Skeletal muscle tissue (tissue), 4 donors: ENCODE data around the gene E2F1. TPM values are rescaled to one million over a fixed set of nuclear protein-coding genes. Genes with fewer than 3 reads are reported as not detected.

Experiments used
- H3K27ac ChIP-seq: one replicate; pipeline ENCODE4 v1.7.0; 2013; ENCODE audit warnings: mild to moderate bottlenecking, low read depth, low read length, inconsistent platforms
- H3K27me3 ChIP-seq, 3 donors: one replicate each; pipeline ENCODE4 v1.7.0; 2013; ENCODE audit warnings: low read length in 3 of 3; ENCODE audit not compliant: control insufficient read depth in 3 of 3, insufficient read depth in 3 of 3
- H3K36me3 ChIP-seq, 3 donors: one replicate each; pipeline ENCODE4 v1.7.0; 2013; ENCODE audit warnings: low read length in 3 of 3; ENCODE audit not compliant: control insufficient read depth in 3 of 3, insufficient read depth in 3 of 3
- H3K4me1 ChIP-seq, 3 donors: one replicate each; pipeline ENCODE4 v1.7.0; 2013; ENCODE audit warnings: low read length in 3 of 3, mild to moderate bottlenecking in 3 of 3; ENCODE audit not compliant: control insufficient read depth in 3 of 3, insufficient read depth in 3 of 3
- H3K4me3 ChIP-seq, 3 donors: one replicate each; pipeline ENCODE4 v1.7.0; 2013; ENCODE audit warnings: low read length in 3 of 3
- H3K9ac ChIP-seq, 3 donors: one replicate each; pipeline ENCODE4 v1.7.0; 2013; ENCODE audit warnings: low read length in 3 of 3, mild to moderate bottlenecking in 3 of 3, moderate library complexity in 2 of 3, low read depth in 1 of 3
- H3K9me3 ChIP-seq, 3 donors: one replicate each; pipeline ENCODE4 v1.7.0; 2013; ENCODE audit warnings: low read length in 3 of 3; ENCODE audit not compliant: control insufficient read depth in 3 of 3
- total RNA-seq: library from RNA; depleted of rRNA; stranded (reverse); fragments of >200 nt; gene quantifications from one replicate; pipeline ENCODE4 v1.2.3, GENCODE V29; 2014
- donor health status: Osteomylitis.

The E2F1 gene
- total RNA-seq, 1 donor from 2014 or later: 5.2 TPM

DNA sequence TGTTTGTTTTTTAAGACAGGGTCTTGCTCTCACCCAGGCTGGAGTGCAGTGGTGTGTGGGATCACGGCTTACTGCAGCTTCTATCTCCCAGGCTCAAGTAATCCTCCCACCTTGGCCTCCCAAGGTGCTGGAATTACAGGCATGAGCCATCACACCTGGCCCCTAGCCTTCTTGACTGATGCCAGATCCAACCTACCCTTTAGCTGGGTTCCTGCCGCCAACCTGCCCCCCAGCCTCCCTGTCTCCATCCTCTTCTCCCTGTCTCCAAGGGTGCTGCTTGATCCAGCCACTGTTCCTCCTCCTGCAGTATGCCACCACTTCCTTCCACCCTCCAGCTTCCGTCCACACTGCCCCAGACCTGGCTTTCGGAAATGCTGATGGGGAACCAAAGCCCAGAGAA, 27.3 kb downstream of the E2F1 start:
- no peaks in the 10 kb centered on the region for H3K9me3 ChIP-seq
- H3K27ac ChIP-seq: no peak overlapping the region
- H3K4me3 ChIP-seq: no peak overlapping the region

GRCh38 chr20:33658510-33658909, 27.7 kb downstream of the E2F1 start:
- H3K27ac ChIP-seq: no peak overlapping the region
- no peaks in the 10 kb centered on the region for H3K27me3 ChIP-seq
- H3K9me3 ChIP-seq: no peaks in the 10 kb centered on the region
- H3K4me1 ChIP-seq: peaks cover 8 to 17% (median 14%) of the 10 kb centered on the region in 3 donors
- H3K4me3 ChIP-seq: no peak overlapping the region
- H3K9ac ChIP-seq: no peak overlapping the region
- H3K36me3 ChIP-seq: peaks cover 35 to 38% (median 37%) of the 10 kb centered on the region in 3 donors

More for the DNA sequence above, 27.3 kb downstream of the E2F1 start:
- Histone ChIP-seq H3K36me3 (peaks cover 35 to 38% (median 37%) of the 10 kb centered on the region in 3 donors), H3K9ac (no peak overlapping the region), H3K27me3 (no peaks in the 10 kb centered on the region), H3K4me1 (peaks cover 8 to 16% (median 12%) of the 10 kb centered on the region in 3 donors)

GRCh38 chr20:33657704-33658095, 28.5 kb downstream of the E2F1 start:
- Histone ChIP-seq H3K4me1 (peaks cover 9 to 14% (median 12%) of the 10 kb centered on the region in 3 donors), H3K9ac (no peak overlapping the region), H3K36me3 (peaks cover 35 to 38% (median 37%) of the 10 kb centered on the region in 3 donors), H3K9me3 (no peaks in the 10 kb centered on the region), H3K27me3 (no peaks in the 10 kb centered on the region), H3K4me3 (no peak overlapping the region), H3K27ac (no peak overlapping the region)

- no peaks in the 10 kb centered on the region for H3K9me3 ChIP-seq
- no peak overlapping the region for H3K27ac ChIP-seq
- peaks cover 9 to 13% (median 12%) of the 10 kb centered on the region in 3 donors for H3K4me1 ChIP-seq
- H3K9ac ChIP-seq: no peak overlapping the region
- peaks cover 35 to 38% (median 37%) of the 10 kb centered on the region in 3 donors for H3K36me3 ChIP-seq
- no peaks in the 10 kb centered on the region for H3K27me3 ChIP-seq
- H3K4me3 ChIP-seq: no peak overlapping the region
Measured at GRCh38 chr20:33656783-33657703, 29.1 kb downstream of the E2F1 start.

DNA sequence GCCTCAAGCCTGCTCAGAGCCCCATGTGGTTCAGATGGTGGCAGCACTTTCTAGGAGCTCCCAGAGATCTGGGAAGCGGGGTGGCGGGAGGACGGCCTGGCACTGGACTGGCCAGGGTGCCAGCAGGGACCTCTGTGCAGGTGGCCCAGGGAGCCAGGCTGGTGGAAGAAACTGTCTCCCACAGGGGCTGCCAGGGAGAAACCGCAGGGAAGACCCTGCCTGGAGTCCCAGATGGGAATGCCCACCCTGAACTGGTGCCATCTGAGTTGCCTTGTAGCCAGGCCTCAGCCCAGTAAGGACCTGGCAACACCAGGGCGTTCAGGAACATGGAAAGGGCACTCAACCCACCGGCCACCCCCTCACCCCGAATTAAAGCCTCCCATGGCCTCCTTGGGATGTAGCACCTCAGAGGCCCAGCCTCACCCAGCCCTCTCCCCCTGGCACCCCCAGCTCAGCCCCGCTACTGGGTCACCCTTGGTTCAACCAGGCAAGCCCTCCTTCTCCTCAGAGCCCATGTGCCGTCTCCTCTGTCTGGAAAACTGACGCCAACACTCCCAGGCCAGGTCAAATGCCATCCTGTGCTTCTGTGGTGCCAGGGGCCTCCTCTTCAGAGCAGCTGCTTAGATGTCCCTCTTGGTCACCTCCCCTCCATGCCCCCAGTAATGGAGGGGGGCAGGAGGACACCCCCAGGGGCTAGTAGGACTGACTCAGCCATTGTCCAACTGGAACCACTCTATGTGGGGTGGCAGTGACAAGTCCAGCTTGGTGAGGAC, 30.0 kb downstream of the E2F1 start:
- no peak overlapping the region for H3K4me3 ChIP-seq
- H3K27ac ChIP-seq: no peak overlapping the region
- H3K9ac ChIP-seq: no peak overlapping the region
- peaks cover 35 to 38% (median 36%) of the 10 kb centered on the region in 3 donors for H3K36me3 ChIP-seq
- H3K9me3 ChIP-seq: no peaks in the 10 kb centered on the region
- peaks cover 0 to 2% (median 0%) of the 10 kb centered on the region in 3 donors for H3K27me3 ChIP-seq
- peaks cover 9 to 13% (median 12%) of the 10 kb centered on the region in 3 donors for H3K4me1 ChIP-seq

DNA sequence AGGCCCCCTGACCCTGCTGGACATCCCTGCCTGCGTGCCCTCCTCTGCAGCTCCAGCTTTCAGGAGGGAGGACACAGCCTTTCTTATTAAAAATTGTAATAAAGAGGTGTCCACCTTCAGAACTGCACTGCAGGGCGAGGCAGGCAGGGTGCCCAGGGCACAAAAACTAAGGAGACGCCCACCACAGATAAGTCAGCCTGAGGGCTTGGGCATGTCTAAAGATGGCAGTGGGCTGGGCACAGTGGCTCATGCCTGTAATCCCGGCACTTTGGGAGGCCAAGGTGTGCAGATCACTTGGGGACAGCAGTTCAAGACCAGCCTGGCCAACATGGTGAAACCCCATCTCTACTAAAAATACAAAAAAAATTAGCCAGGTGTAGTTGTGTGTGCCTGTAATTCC, 31.0 kb downstream of the E2F1 start:
- H3K27me3 ChIP-seq: peaks cover 0 to 5% (median 0%) of the 10 kb centered on the region in 3 donors

DNA sequence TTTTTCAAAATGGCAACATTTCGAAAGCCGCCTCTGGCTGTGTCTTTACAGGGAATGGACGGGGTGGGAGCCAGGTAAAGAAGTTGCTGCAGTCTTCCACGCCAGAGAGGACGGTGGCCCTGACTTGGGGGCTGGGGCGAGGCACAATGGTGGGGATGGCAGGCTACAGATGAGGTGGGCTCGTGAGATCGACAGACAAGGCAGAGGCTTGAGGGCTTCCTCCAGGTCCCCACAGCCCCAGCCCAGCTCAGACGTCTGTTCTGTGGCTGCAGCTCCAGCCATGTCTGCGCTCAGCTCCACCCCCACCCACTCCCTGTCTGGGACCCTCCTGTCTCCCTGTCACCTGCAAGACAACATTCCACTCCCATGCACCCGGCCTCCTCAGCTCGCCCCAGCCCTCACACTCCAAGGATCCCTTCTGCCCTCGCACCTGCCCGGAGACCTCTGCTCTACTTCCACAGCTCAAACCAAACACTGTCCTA, 31.5 kb downstream of the E2F1 start:
- Histone ChIP-seq H3K4me1 (peaks cover 9 to 15% (median 12%) of the 10 kb centered on the region in 3 donors), H3K27ac (no peak overlapping the region), H3K36me3 (peaks cover 23 to 26% (median 24%) of the 10 kb centered on the region in 3 donors), H3K9ac (no peak overlapping the region), H3K4me3 (no peak overlapping the region), H3K27me3 (peaks cover 0 to 5% (median 0%) of the 10 kb centered on the region in 3 donors), H3K9me3 (no peaks in the 10 kb centered on the region)

More for the DNA sequence above, 31.0 kb downstream of the E2F1 start:
- Histone ChIP-seq H3K9me3 (no peaks in the 10 kb centered on the region), H3K27ac (no peak overlapping the region), H3K9ac (no peak overlapping the region), H3K4me3 (no peak overlapping the region), H3K4me1 (peaks cover 9 to 13% (median 12%) of the 10 kb centered on the region in 3 donors), H3K36me3 (peaks cover 27 to 30% (median 28%) of the 10 kb centered on the region in 3 donors)

DNA sequence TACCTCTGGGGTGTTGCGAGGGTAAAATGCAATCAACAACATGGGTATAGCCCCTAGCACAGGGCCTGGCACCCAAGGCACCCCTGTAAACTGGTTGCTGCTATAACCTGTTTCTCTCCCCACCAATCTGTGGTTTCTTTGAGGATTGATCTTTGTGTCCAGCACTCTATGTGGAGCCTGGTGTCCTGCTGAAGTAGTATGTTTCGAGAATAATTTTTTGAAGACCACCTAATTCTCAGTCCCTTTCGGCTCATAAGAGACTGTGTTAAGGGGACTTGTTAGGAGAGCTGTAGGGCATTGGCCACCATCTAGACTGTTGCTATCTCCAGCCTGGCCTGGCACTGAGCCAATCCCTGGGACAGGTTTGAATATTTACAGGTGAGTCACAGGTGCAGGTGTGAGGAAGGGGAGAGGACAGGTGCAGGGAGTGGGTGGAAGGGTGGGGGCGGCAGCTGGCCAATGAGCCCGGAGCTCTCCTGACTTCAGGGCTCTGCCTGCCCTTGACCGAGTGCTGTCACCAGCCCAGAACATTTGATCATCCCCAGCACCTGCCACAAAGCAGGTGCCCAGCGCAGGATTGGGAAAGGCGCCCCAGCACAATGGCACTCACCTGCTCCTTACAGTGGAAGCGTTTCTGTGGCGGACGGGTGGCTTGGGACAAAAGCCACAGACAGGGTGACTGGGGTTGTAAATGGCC, 32.1 kb downstream of the E2F1 start:
- peak overlapping the region in 2 of 3 donors; percentile 45 to 71 for H3K9ac ChIP-seq
- no peak overlapping the region for H3K27ac ChIP-seq
- H3K4me1 ChIP-seq: peaks cover 14 to 22% (median 18%) of the 10 kb centered on the region in 3 donors
- peak overlapping the region in 1 of 3 donors; percentile 52 for H3K4me3 ChIP-seq
- no peaks in the 10 kb centered on the region for H3K9me3 ChIP-seq
- H3K36me3 ChIP-seq: peaks cover 18 to 21% (median 20%) of the 10 kb centered on the region in 3 donors
- H3K27me3 ChIP-seq: peaks cover 0 to 5% (median 0%) of the 10 kb centered on the region in 3 donors

DNA sequence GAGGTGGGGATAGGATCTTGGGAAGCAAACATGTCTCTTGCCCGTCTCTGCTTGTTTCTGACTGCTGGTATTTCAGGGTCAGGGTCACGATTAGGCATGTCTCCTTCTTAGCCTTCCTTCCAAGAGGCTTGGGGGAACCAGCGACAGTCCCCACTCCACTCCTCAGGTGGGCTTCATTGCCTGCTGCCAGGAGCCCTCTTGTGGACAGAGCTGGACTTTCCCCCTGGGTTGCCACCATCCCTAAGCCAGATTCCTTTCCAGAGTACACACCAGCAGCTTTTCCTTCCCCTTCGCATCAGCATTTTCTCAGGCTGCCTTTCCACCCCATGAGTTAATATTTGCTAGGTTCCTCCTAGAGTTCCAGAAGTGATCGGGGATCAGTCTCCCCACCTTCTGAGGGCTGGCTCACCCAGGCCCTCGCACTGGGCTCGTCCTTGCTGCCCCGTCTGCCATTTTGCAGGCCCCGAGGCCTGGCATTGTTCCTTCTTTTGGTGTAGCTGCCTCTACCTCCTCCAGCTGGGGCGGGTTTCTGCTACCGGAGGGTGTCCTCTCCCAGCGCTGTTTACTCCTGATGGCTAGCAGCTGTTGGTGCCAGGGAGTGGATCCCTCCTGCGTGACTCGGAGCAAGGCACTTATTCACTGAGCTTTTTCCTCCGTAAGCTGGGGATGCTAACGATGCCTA, 32.8 kb downstream of the E2F1 start:
- peaks cover 0 to 5% (median 0%) of the 10 kb centered on the region in 3 donors for H3K27me3 ChIP-seq
- H3K4me1 ChIP-seq: peaks cover 21 to 29% (median 25%) of the 10 kb centered on the region in 3 donors
- peak overlapping the region in 2 of 3 donors; percentile 45 to 71 for H3K9ac ChIP-seq
- peak overlapping the region in 2 of 3 donors; percentile 40 to 52 for H3K4me3 ChIP-seq
- peaks cover 14 to 15% (median 15%) of the 10 kb centered on the region in 3 donors for H3K36me3 ChIP-seq
- H3K27ac ChIP-seq: no peak overlapping the region
- no peaks in the 10 kb centered on the region for H3K9me3 ChIP-seq
